Measurements from ENCODE around the gene RANGRF. TPM values are rescaled to one million over a fixed set of nuclear protein-coding genes. Genes with fewer than 3 reads are reported as not detected.

Gene RANGRF
- total and polyA plus RNA-seq, 3 donors from 2014 or later = 37.5 to 163 (median 43.0) TPM

DNA sequence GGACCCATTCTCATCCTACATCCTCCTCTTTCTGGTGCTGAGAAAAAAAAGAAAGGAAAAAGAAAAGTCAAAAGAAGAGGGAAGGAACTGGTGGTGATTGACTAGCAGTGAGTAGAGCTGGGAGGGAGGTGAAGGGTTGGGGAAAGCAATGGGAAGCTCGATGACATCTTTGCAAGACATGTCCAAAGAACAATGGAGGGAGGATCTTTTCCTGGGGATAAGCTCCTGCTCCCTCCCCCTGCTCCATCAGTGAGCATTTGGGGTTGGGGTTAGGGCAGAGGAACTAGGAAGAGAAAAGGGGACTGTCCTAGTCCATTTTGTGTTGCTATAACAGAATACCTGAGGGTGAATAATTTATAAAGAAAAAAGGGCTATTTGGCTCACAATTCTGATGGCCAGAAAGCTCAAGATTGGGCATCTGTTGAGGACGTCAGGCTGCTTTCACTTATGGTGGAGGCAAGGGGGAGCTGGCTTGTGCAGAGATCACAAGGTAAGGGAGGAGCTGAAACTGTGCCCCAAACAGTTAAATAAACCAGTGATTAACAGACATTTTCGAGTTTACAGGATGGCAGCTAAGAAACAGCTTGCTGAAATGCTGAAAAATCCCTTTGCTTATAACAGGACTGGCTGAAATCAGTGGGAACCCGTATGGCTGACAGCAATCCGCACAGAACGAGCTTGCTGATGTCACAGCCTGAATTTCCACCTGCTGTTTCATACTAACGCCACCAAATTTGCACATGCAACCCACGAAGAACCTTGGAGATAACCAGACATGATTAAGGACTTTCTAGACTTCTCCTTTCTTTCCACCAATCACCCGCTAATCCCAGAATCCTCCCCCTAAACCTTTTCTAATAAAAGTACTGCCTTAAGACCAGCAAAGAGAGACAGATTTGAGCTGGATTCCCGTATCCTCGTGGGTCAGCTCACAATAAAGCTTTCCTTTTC is 49.6 kb downstream of the RANGRF start:
- 32 to 36% methylated on average over 11 of the region's 11 CpGs for WGBS, 2 donors
- H3K27ac ChIP-seq = no peak overlapping the region
- no peaks in the 10 kb centered on the region for H3K9me3 ChIP-seq
- intact Hi-C loops (cut with DNase I; ENCODE audit: low total_unique reads) = no loop called here
- H3K36me3 ChIP-seq (ENCODE audit: low read depth, missing control alignments) = no peaks in the 10 kb centered on the region
- no peak for TF ChIP-seq POLR2A (IDR thresholded peaks at IDR 0.05)
- TF ChIP-seq, protein P1, sequence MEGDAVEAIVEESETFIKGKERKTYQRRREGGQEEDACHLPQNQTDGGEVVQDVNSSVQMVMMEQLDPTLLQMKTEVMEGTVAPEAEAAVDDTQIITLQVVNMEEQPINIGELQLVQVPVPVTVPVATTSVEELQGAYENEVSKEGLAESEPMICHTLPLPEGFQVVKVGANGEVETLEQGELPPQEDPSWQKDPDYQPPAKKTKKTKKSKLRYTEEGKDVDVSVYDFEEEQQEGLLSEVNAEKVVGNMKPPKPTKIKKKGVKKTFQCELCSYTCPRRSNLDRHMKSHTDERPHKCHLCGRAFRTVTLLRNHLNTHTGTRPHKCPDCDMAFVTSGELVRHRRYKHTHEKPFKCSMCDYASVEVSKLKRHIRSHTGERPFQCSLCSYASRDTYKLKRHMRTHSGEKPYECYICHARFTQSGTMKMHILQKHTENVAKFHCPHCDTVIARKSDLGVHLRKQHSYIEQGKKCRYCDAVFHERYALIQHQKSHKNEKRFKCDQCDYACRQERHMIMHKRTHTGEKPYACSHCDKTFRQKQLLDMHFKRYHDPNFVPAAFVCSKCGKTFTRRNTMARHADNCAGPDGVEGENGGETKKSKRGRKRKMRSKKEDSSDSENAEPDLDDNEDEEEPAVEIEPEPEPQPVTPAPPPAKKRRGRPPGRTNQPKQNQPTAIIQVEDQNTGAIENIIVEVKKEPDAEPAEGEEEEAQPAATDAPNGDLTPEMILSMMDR (IDR thresholded peaks at IDR 0.05) = no peak
- no peak overlapping the region for H3K4me3 ChIP-seq
- no peaks in the 10 kb centered on the region for H3K27me3 ChIP-seq
- H3K4me1 ChIP-seq = peaks cover 3% of the 10 kb centered on the region
- no peak for DNase-seq

DNA sequence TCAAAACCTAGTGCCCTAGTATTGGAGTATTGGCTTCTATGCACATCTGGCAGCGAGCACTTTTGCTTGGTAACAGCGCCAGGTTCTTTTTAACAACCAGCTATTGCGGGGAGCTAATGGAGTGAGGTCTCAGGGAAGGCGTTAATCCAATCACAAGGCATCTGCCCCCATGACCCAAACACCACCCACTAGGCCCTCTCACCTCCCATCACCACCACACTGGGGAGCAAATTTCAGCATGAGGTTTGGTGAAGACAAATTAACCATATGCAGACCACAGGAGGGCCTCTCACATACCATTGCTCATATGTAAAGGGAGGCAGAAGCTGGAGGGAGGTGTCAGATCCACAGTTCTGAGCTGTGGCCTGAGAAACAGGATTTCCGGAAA is 50.3 kb downstream of the RANGRF start:
- Histone ChIP-seq H3K9me3 (no peaks in the 10 kb centered on the region), H3K4me3 (no peak overlapping the region), H3K36me3 (ENCODE audit: low read depth, missing control alignments) (no peaks in the 10 kb centered on the region), H3K4me1 (peaks cover 3% of the 10 kb centered on the region), H3K27me3 (no peaks in the 10 kb centered on the region), H3K27ac (no peak overlapping the region)
- intact Hi-C loops (cut with DNase I; ENCODE audit: low total_unique reads) = no loop called here
- 74 to 80% methylated on average over 5 of the region's 5 CpGs for WGBS, 2 donors
- DNase-seq = no peak
- no peak for TF ChIP-seq POLR2A (IDR thresholded peaks at IDR 0.05)
- TF ChIP-seq, protein P1 (IDR thresholded peaks at IDR 0.05) = no peak

DNA sequence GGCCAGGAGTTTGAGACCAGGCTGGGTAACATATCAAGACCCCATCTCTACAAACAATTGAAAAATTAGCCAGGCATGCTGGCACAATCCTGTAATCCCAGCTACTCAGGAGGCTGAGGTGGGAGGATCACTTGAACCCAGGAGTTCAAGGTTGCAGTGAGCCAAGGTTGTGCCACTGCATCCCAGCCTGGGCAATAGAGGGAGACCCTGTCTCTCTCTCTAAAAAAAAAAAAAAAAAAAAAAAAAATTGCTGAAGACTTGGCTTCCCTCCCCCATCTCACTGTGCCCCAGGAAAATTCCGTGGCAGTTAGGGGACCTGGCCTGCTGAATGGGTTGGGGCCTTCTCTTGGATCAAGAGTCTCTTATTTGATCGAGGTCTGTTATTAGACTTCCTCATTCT is 51.1 kb downstream of the RANGRF start, which contains the start of gene ODF4:
Gene ODF4 (plus strand): TSS at position 301 of the 400 bp plus-strand sequence. CDS start 212 bp downstream, outside the sequence.
- H3K9me3 ChIP-seq = no peaks in the 10 kb centered on the region
- WGBS, 2 donors = 81 to 84% methylated on average over 2 of the region's 2 CpGs
- H3K27me3 ChIP-seq = no peaks in the 10 kb centered on the region
- no peak within 1 kb of the TSS for H3K27ac ChIP-seq
- H3K36me3 ChIP-seq (ENCODE audit: low read depth, missing control alignments) = no peaks in the 10 kb centered on the region
- TF ChIP-seq POLR2A (IDR thresholded peaks at IDR 0.05) = no peak
- TF ChIP-seq, protein P1 (IDR thresholded peaks at IDR 0.05) = no peak
- no peak for DNase-seq
- peaks cover 3% of the 10 kb centered on the region for H3K4me1 ChIP-seq
- intact Hi-C loops (cut with DNase I; ENCODE audit: low total_unique reads) = no loop called here
- H3K4me3 ChIP-seq = no peak within 1 kb of the TSS

Small RNA genes lying within 50 kb of the gene (small RNA-seq; reads per million reads assigned to genes)
- 0 to 0.18 reads per million in 2 donors for gene RF00265

Other genes with a start within 250 kb of the RANGRF start
- 1 to 10 TPM in 1 of 2 donors, under 1 TPM in 1; 0.79 to 2.2 TPM for gene ALOX15B, start 249.6 kb upstream of the RANGRF start, total RNA-seq
- gene ALOX15B, start 249.6 kb upstream of the RANGRF start, polyA plus RNA-seq (ENCODE audit: insufficient read depth, low read depth, low replicate concordance) = 1.8 TPM
- under 1 TPM; 0.87 to 0.99 TPM for gene ALOX12B, start 201.0 kb upstream of the RANGRF start, total RNA-seq
- gene ALOX12B, start 201.0 kb upstream of the RANGRF start, polyA plus RNA-seq (ENCODE audit: insufficient read depth, low read depth, low replicate concordance) = 1.1 TPM
- gene ALOXE3, start 170.2 kb upstream of the RANGRF start, total RNA-seq = 1 to 10 TPM; 2.2 to 4.3 TPM
- gene ALOXE3, start 170.2 kb upstream of the RANGRF start, polyA plus RNA-seq (ENCODE audit: insufficient read depth, low read depth, low replicate concordance) = 2.7 TPM
- under 1 TPM in 1 of 2 donors, not detected in 1; 0.31 TPM for gene HES7, start 164.6 kb upstream of the RANGRF start, total RNA-seq
- 0.25 TPM for gene HES7, start 164.6 kb upstream of the RANGRF start, polyA plus RNA-seq (ENCODE audit: insufficient read depth, low read depth, low replicate concordance)
- gene PER1, start 136.3 kb upstream of the RANGRF start, total RNA-seq = 100 to 1,000 TPM in 1 of 2 donors, 10 to 100 TPM in 1; 96.0 to 119 TPM
- gene PER1, start 136.3 kb upstream of the RANGRF start, polyA plus RNA-seq (ENCODE audit: insufficient read depth, low read depth, low replicate concordance) = 55.1 TPM
- 10 to 100 TPM; 66.3 to 76.5 TPM for gene VAMP2, start 125.7 kb upstream of the RANGRF start, total RNA-seq
- 116 TPM for gene VAMP2, start 125.7 kb upstream of the RANGRF start, polyA plus RNA-seq (ENCODE audit: insufficient read depth, low read depth, low replicate concordance)
- gene TMEM107, start 112.3 kb upstream of the RANGRF start, total RNA-seq = 10 to 100 TPM; 17.2 to 23.2 TPM
- 31.8 TPM for gene TMEM107, start 112.3 kb upstream of the RANGRF start, polyA plus RNA-seq (ENCODE audit: insufficient read depth, low read depth, low replicate concordance)
- 10 to 100 TPM in 1 of 2 donors, 1 to 10 TPM in 1; 8.7 to 10.4 TPM for gene BORCS6, start 98.5 kb upstream of the RANGRF start, total RNA-seq
- 8.5 TPM for gene BORCS6, start 98.5 kb upstream of the RANGRF start, polyA plus RNA-seq (ENCODE audit: insufficient read depth, low read depth, low replicate concordance)
- 1 to 10 TPM; 2.4 to 3.7 TPM for gene AURKB, start 78.1 kb upstream of the RANGRF start, total RNA-seq
- 3.2 TPM for gene AURKB, start 78.1 kb upstream of the RANGRF start, polyA plus RNA-seq (ENCODE audit: insufficient read depth, low read depth, low replicate concordance)
- gene CTC1, start 40.6 kb upstream of the RANGRF start, total RNA-seq = 10 to 100 TPM; 30.3 to 40.0 TPM
- gene CTC1, start 40.6 kb upstream of the RANGRF start, polyA plus RNA-seq (ENCODE audit: insufficient read depth, low read depth, low replicate concordance) = 22.8 TPM
- gene PFAS, start 39.4 kb upstream of the RANGRF start, total RNA-seq = 10 to 100 TPM; 33.3 to 40.5 TPM
- gene PFAS, start 39.4 kb upstream of the RANGRF start, polyA plus RNA-seq (ENCODE audit: insufficient read depth, low read depth, low replicate concordance) = 17.6 TPM
- gene SLC25A35, start 6.7 kb downstream of the RANGRF start, total RNA-seq = 10 to 100 TPM; 13.1 to 28.2 TPM
- gene SLC25A35, start 6.7 kb downstream of the RANGRF start, polyA plus RNA-seq (ENCODE audit: insufficient read depth, low read depth, low replicate concordance) = 29.9 TPM
- 10 to 100 TPM in 1 of 2 donors, 1 to 10 TPM in 1; 4.5 to 13.4 TPM for gene ARHGEF15, start 21.6 kb downstream of the RANGRF start, total RNA-seq
- 4.2 TPM for gene ARHGEF15, start 21.6 kb downstream of the RANGRF start, polyA plus RNA-seq (ENCODE audit: insufficient read depth, low read depth, low replicate concordance)
- 1 to 10 TPM; 5.3 to 7.7 TPM for gene ODF4, start 51.2 kb downstream of the RANGRF start, total RNA-seq
- gene ODF4, start 51.2 kb downstream of the RANGRF start, polyA plus RNA-seq (ENCODE audit: insufficient read depth, low read depth, low replicate concordance) = 34.0 TPM
- 1,000 to 10,000 TPM in 1 of 2 donors, 100 to 1,000 TPM in 1; 769 to 1,617 TPM for gene RPL26, start 94.5 kb downstream of the RANGRF start, total RNA-seq
- 1,360 TPM for gene RPL26, start 94.5 kb downstream of the RANGRF start, polyA plus RNA-seq (ENCODE audit: insufficient read depth, low read depth, low replicate concordance)
- gene RNF222, start 109.2 kb downstream of the RANGRF start, total RNA-seq = under 1 TPM in 1 of 2 donors, not detected in 1; 0.06 TPM
- gene RNF222, start 109.2 kb downstream of the RANGRF start, polyA plus RNA-seq (ENCODE audit: insufficient read depth, low read depth, low replicate concordance) = not detected
- 10 to 100 TPM; 73.1 to 85.4 TPM for gene NDEL1, start 147.2 kb downstream of the RANGRF start, total RNA-seq
- 51.2 TPM for gene NDEL1, start 147.2 kb downstream of the RANGRF start, polyA plus RNA-seq (ENCODE audit: insufficient read depth, low read depth, low replicate concordance)